Astrocyte (in vitro differentiated cells and primary cell): Measurements from ENCODE around the gene HSPA1B.

Source experiments
- CTCF ChIP-seq: IDR thresholded peaks from 2 replicates; pipeline ENCODE4 v1.5.1; 2011; ENCODE audit warnings: low read depth, mild to moderate bottlenecking, inconsistent platforms, low read length, moderate library complexity; ENCODE audit not compliant: insufficient read depth
- EZH2 ChIP-seq: IDR thresholded peaks from 2 replicates; pipeline ENCODE4 v1.6.1; 2012; ENCODE audit warnings: mild to moderate bottlenecking, low read length, inconsistent platforms; ENCODE audit not compliant: insufficient read depth

- TF ChIP-seq EZH2 (no peak), CTCF (no peak)
These were observed 14.1 kb upstream of the HSPA1B start for GRCh38 chr6:31813465-31813849.
